CD4-positive, alpha-beta T cell treated with Interleukin-21 for 1 hour (primary cell): ENCODE results near the gene RFTN1.
"Not testable (repeated sequence)": the region's sequence is repeated elsewhere in the genome, so short reads cannot be mapped to it uniquely, and the experiment has no call there.

ENCODE experiments used
- DNase-seq: peaks from one replicate; pipeline ENCODE4 v3.0.0-alpha.2; 2020

Gene RFTN1

GRCh38 chr3:16318176-16318575 is 195.3 kb downstream of the RFTN1 start:
- DNase-seq: no peak

- DNase-seq: no peak
Measured at GRCh38 chr3:16317561-16317945, 195.9 kb downstream of the RFTN1 start.

- no peak for DNase-seq
Measured at GRCh38 chr3:16316847-16317560, 196.5 kb downstream of the RFTN1 start.

GRCh38 chr3:16316396-16316795 is 197.1 kb downstream of the RFTN1 start:
- DNase-seq: no peak

GRCh38 chr3:16315623-16316022 is 197.9 kb downstream of the RFTN1 start:
- DNase-seq: no peak

GRCh38 chr3:16313886-16314645 is 199.4 kb downstream of the RFTN1 start:
- DNase-seq: no peak

GRCh38 chr3:16311960-16312451 is 201.5 kb downstream of the RFTN1 start:
- peak; percentile 74 for DNase-seq

GRCh38 chr3:16310486-16310885 is 203.0 kb downstream of the RFTN1 start:
- DNase-seq: not testable (repeated sequence)

- DNase-seq: peak; percentile 81
Measured at GRCh38 chr3:16309558-16309957, 203.9 kb downstream of the RFTN1 start.

- DNase-seq: no peak
Measured at GRCh38 chr3:16308727-16309126, 204.8 kb downstream of the RFTN1 start.

- DNase-seq: no peak
Measured at GRCh38 chr3:16307832-16308531, 205.5 kb downstream of the RFTN1 start.

GRCh38 chr3:16305111-16305541 is 208.4 kb downstream of the RFTN1 start:
- DNase-seq: peak; percentile 64

GRCh38 chr3:16304061-16305010 is 209.2 kb downstream of the RFTN1 start:
- DNase-seq: no peak

GRCh38 chr3:16303037-16303575 is 210.4 kb downstream of the RFTN1 start:
- DNase-seq: no peak

GRCh38 chr3:16302082-16302631 is 211.3 kb downstream of the RFTN1 start:
- DNase-seq: no peak

- peak; percentile 40 for DNase-seq
Measured at GRCh38 chr3:16301507-16301906, 212.0 kb downstream of the RFTN1 start.

- peak; percentile 77 for DNase-seq
Measured at GRCh38 chr3:16300881-16301359, 212.6 kb downstream of the RFTN1 start.

- DNase-seq: peak; percentile 37
Measured at GRCh38 chr3:16300307-16300706, 213.2 kb downstream of the RFTN1 start.

- DNase-seq: no peak
Measured at GRCh38 chr3:16299746-16300145, 213.8 kb downstream of the RFTN1 start.

GRCh38 chr3:16298891-16299290 is 214.6 kb downstream of the RFTN1 start:
- no peak for DNase-seq
